ENCODE results near the gene RPS6KA3. TPM values are rescaled to one million over a fixed set of nuclear protein-coding genes. Genes with fewer than 3 reads are reported as not detected.
"Not testable (repeated sequence)": the region's sequence is repeated elsewhere in the genome, so short reads cannot be mapped to it uniquely, and the experiment has no call there.

RPS6KA3 gene
- total RNA-seq, 4 donors from 2014 or later, result 41.1 to 56.7 (median 50.7) TPM

DNA sequence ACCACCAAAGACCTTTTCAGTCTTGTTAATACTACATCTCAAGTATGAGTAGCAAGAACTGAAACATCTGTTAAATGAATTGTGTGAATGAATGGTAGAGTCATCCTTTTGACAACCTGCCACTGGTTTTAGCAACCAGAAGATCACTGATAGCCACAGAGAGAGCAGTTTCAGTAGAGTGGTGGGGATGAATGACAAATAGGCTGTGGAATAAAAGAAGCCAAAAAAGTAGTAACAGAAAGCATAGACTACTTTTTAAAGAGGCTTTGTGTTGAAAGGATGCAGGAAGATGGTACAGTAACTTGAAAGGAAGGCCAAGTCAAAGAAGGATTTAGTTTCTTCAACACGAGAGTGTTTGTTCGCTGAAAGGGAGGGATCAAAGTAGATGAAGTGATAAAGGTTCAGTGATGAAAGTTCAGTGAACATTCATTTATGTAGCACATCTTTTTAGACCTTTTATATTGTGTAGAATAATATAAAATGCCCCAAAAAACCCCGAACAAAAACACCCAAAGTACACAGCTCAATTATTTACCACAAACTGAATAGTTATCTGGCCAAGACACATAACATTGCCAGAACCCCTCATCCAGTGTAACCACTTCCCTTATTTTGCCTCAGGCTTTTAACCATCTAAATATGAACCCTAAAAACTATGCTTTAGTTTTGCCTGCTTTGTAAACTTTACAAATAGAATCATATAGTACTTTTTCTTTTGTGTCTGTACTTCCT lies 84.9 kb downstream of the RPS6KA3 start:
- Histone ChIP-seq H3K36me3 (peaks cover 0 to 6% (median 0%) of the 10 kb centered on the region in 3 donors), H3K4me3 (no peak overlapping the region)

GRCh38 chrX:20177093-20177492 lies 89.6 kb downstream of the RPS6KA3 start:
- Histone ChIP-seq H3K4me1 (no peaks in the 10 kb centered on the region), H3K4me3 (no peak overlapping the region), H3K27me3 (no peaks in the 10 kb centered on the region), H3K36me3 (peaks cover 0 to 46% (median 0%) of the 10 kb centered on the region in 3 donors), H3K9me3 (no peaks in the 10 kb centered on the region), H3K27ac (no peak overlapping the region)
- DNase-seq, result no peak
- no peak for TF ChIP-seq POLR2A (IDR thresholded peaks at IDR 0.05)
- TF ChIP-seq, protein P1, sequence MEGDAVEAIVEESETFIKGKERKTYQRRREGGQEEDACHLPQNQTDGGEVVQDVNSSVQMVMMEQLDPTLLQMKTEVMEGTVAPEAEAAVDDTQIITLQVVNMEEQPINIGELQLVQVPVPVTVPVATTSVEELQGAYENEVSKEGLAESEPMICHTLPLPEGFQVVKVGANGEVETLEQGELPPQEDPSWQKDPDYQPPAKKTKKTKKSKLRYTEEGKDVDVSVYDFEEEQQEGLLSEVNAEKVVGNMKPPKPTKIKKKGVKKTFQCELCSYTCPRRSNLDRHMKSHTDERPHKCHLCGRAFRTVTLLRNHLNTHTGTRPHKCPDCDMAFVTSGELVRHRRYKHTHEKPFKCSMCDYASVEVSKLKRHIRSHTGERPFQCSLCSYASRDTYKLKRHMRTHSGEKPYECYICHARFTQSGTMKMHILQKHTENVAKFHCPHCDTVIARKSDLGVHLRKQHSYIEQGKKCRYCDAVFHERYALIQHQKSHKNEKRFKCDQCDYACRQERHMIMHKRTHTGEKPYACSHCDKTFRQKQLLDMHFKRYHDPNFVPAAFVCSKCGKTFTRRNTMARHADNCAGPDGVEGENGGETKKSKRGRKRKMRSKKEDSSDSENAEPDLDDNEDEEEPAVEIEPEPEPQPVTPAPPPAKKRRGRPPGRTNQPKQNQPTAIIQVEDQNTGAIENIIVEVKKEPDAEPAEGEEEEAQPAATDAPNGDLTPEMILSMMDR (IDR thresholded peaks at IDR 0.05), result no peak

More for the DNA sequence above, 84.9 kb downstream of the RPS6KA3 start:
- H3K9me3 ChIP-seq, result no peaks in the 10 kb centered on the region
- TF ChIP-seq, protein P1 (IDR thresholded peaks at IDR 0.05), result no peak
- no peak for TF ChIP-seq POLR2A (IDR thresholded peaks at IDR 0.05)
- H3K4me1 ChIP-seq, result no peaks in the 10 kb centered on the region
- no peaks in the 10 kb centered on the region for H3K27me3 ChIP-seq
- H3K27ac ChIP-seq, result no peak overlapping the region
- no peak for DNase-seq

GRCh38 chrX:20173856-20174255 lies 92.9 kb downstream of the RPS6KA3 start:
- TF ChIP-seq, protein P1 (IDR thresholded peaks at IDR 0.05), result no peak
- TF ChIP-seq POLR2A (IDR thresholded peaks at IDR 0.05), result no peak
- no peaks in the 10 kb centered on the region for H3K27me3 ChIP-seq
- peaks cover 0 to 68% (median 0%) of the 10 kb centered on the region in 3 donors for H3K36me3 ChIP-seq

DNA sequence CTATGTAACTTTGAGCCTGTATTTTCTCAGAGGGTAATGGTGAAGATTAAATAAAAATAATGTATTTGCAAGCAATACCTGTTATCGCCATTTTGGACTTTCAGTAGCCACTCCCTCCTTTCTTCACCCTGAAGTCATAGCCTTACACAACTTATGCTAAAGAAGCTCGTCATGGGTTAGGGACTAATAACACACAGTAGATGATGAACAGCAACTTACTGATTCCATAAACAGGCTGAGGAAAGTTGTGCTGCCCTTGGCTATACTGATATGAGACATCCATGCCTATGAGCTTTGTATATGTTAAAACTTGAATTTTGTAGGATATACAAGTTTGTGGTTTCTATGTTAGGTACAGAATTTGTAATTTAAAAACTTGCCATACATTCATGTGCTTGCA lies 93.4 kb downstream of the RPS6KA3 start:
- DNase-seq, result no peak
- Histone ChIP-seq H3K36me3 (peaks cover 0 to 74% (median 0%) of the 10 kb centered on the region in 3 donors), H3K27me3 (no peaks in the 10 kb centered on the region), H3K27ac (no peak overlapping the region), H3K4me1 (no peaks in the 10 kb centered on the region), H3K9me3 (no peaks in the 10 kb centered on the region), H3K4me3 (no peak overlapping the region)
- TF ChIP-seq, protein P1 (IDR thresholded peaks at IDR 0.05), result no peak
- no peak for TF ChIP-seq POLR2A (IDR thresholded peaks at IDR 0.05)

More at GRCh38 chrX:20173856-20174255, 92.9 kb downstream of the RPS6KA3 start:
- DNase-seq, result no peak
- Histone ChIP-seq H3K4me1 (no peaks in the 10 kb centered on the region), H3K4me3 (no peak overlapping the region), H3K27ac (no peak overlapping the region), H3K9me3 (no peaks in the 10 kb centered on the region)

GRCh38 chrX:20171887-20172286 lies 94.8 kb downstream of the RPS6KA3 start:
- H3K9me3 ChIP-seq, result no peaks in the 10 kb centered on the region
- no peaks in the 10 kb centered on the region for H3K4me1 ChIP-seq
- no peak for DNase-seq
- no peak overlapping the region for H3K4me3 ChIP-seq
- peaks cover 0 to 79% (median 0%) of the 10 kb centered on the region in 3 donors for H3K36me3 ChIP-seq
- no peak overlapping the region for H3K27ac ChIP-seq
- H3K27me3 ChIP-seq, result no peaks in the 10 kb centered on the region
- TF ChIP-seq POLR2A (IDR thresholded peaks at IDR 0.05), result no peak
- TF ChIP-seq, protein P1 (IDR thresholded peaks at IDR 0.05), result no peak

GRCh38 chrX:20162516-20162915 lies 104.2 kb downstream of the RPS6KA3 start:
- H3K4me3 ChIP-seq, DNase-seq, H3K27ac ChIP-seq, H3K4me1 ChIP-seq, H3K9me3 ChIP-seq, H3K27me3 ChIP-seq: not testable (repeated sequence)
- peaks cover 0 to 28% (median 0%) of the 10 kb centered on the region in 3 donors for H3K36me3 ChIP-seq

All from Peyer's patch (tissue), 4 donors.